OCI-LY7 (cell line): ENCODE measurements around the gene WDR37. TPM values are rescaled to one million over a fixed set of nuclear protein-coding genes. Genes with fewer than 3 reads are reported as not detected.

Source experiments
- BruUV-seq: library from RNA; stranded (reverse); fragments of 400-500 nt; replicated peaks from 2 replicates; lab custom pipeline; 2021; lab: Mats Ljungman, UMichigan
- CTCF ChIA-PET: fragments of 300-600 bp; sonication (Branson Sonifier 250); formaldehyde crosslinking; loops from one replicate; lab custom pipeline; 2022; ENCODE audit warnings: antibody characterized with exemption; ENCODE audit not compliant: unreplicated experiment; lab: Charles Lee
- POLR2A ChIA-PET: fragments of 300-600 bp; sonication (Branson Sonifier 250); formaldehyde crosslinking; loops from one replicate; lab custom pipeline; 2022; ENCODE audit warnings: antibody characterized with exemption; lab: Charles Lee
- DNase-seq: peaks from one replicate; pipeline ENCODE4 v3.0.0-alpha.2; 2015; ENCODE audit warnings: low spot score
- H2AFZ ChIP-seq: fragments of 200-600 bp; sonication (generic), shearing (Covaris generic); 2 replicates; pipeline ENCODE4 v1.6.1; 2014; ENCODE audit warnings: mild to moderate bottlenecking, antibody characterized with exemption, low read length, moderate library complexity
- H3K27ac ChIP-seq: fragments of 200-600 bp; sonication (generic); 2 replicates; pipeline ENCODE4 v1.5.1; 2014; ENCODE audit warnings: mixed run types, low read depth, mild to moderate bottlenecking, moderate library complexity, low read length, inconsistent platforms; ENCODE audit not compliant: poor library complexity, severe bottlenecking
- H3K36me3 ChIP-seq: fragments of 200-600 bp; sonication (generic); 2 replicates; pipeline ENCODE4 v1.6.1; 2014; ENCODE audit warnings: mild to moderate bottlenecking, antibody characterized with exemption, low read length, moderate library complexity, mixed read lengths; ENCODE audit not compliant: insufficient read depth
- H3K4me1 ChIP-seq: fragments of 200-600 bp; sonication (generic); 2 replicates; pipeline ENCODE4 v1.5.1; 2014; ENCODE audit warnings: mild to moderate bottlenecking, low read length; ENCODE audit not compliant: insufficient read depth, poor library complexity, severe bottlenecking
- H3K4me2 ChIP-seq: fragments of 200-600 bp; sonication (generic); 2 replicates; pipeline ENCODE4 v1.6.1; 2014; ENCODE audit warnings: mild to moderate bottlenecking, low read length
- H3K4me3 ChIP-seq: fragments of 200-600 bp; sonication (generic); 2 replicates; pipeline ENCODE4 v1.5.1; 2014; ENCODE audit warnings: mild to moderate bottlenecking, low read depth, low read length; ENCODE audit not compliant: poor library complexity, severe bottlenecking
- H3K79me2 ChIP-seq: fragments of 200-600 bp; sonication (generic); 2 replicates; pipeline ENCODE4 v1.6.1; 2016; ENCODE audit warnings: low read depth, mild to moderate bottlenecking, low read length, moderate library complexity, mixed read lengths; ENCODE audit not compliant: insufficient read depth
- H3K9me2 ChIP-seq: fragments of 200-600 bp; sonication (generic); 2 replicates; pipeline ENCODE4 v1.6.1; 2016; ENCODE audit warnings: mild to moderate bottlenecking, low read length, mixed read lengths; ENCODE audit not compliant: insufficient read depth
- H3K9me3 ChIP-seq: fragments of 200-600 bp; sonication (generic); 2 replicates; pipeline ENCODE4 v1.6.1; 2014; ENCODE audit warnings: mild to moderate bottlenecking, mixed run types, low read length, mixed read lengths
- H4K20me1 ChIP-seq: fragments of 200-600 bp; sonication (generic); 2 replicates; pipeline ENCODE4 v1.6.1; 2014; ENCODE audit warnings: mild to moderate bottlenecking, antibody characterized with exemption, low read length, moderate library complexity, mixed read lengths; ENCODE audit not compliant: insufficient read depth
- CTCF ChIP-seq: fragments of 200-600 bp; sonication (generic); conservative IDR thresholded peaks from 2 replicates; pipeline ENCODE4 v1.5.1; 2014; ENCODE audit warnings: mild to moderate bottlenecking, antibody characterized with exemption, low read length, moderate library complexity, mixed read lengths
- EZH2phosphoT487 ChIP-seq: fragments of 200-600 bp; sonication (generic); IDR thresholded peaks from 2 replicates; pipeline ENCODE4 v1.6.1; 2018; ENCODE audit warnings: low read depth, borderline replicate concordance, mild to moderate bottlenecking, mixed run types, antibody characterized with exemption, low read length, moderate library complexity, mixed read lengths
- intact Hi-C: fragments of 100-400 bp; cut with micrococcal nuclease; formaldehyde crosslinking; loops from one replicate; pipeline ENCODE4 v1.10.0; 2022; ENCODE audit not compliant: unreplicated experiment
- total RNA-seq, 2 experiments: library from RNA; depleted of rRNA in 1 of 2; stranded (reverse); fragments of >200 nt in 1 of 2; shearing (Covaris generic) in 1 of 2; gene quantifications; 2 replicates each; pipeline ENCODE4 v1.2.3, GENCODE V29; 2014 to 2022

Gene WDR37
- total RNA-seq, 2 experiments from 2014 or later, result 9.7 to 18.9 TPM

- TF ChIP-seq CTCF (no peak), EZH2phosphoT487 (no peak)
- peaks cover 56% of the 10 kb centered on the region; the same call in 1 of the 2 replicates for H3K36me3 ChIP-seq
Observed at GRCh38 chr10:1119501-1119900, 63.3 kb downstream of the WDR37 start.

GRCh38 chr10:1120306-1120705 lies 64.1 kb downstream of the WDR37 start:
- Histone ChIP-seq H4K20me1 (no peaks in the 10 kb centered on the region), H3K4me1 (peaks cover 6% of the 10 kb centered on the region), H3K27ac (no peak overlapping the region), H3K79me2 (no peaks in the 10 kb centered on the region), H3K9me2 (no peaks in the 10 kb centered on the region), H2AFZ (no peak overlapping the region), H3K36me3 (peaks cover 60% of the 10 kb centered on the region; the same call in 1 of the 2 replicates), H3K4me3 (no peak overlapping the region), H3K9me3 (no peaks in the 10 kb centered on the region), H3K4me2 (no peak overlapping the region)
- no TSS peak for BruUV-seq
- intact Hi-C loops, result no loop called here
- TF ChIP-seq CTCF, result no peak
- TF ChIP-seq EZH2phosphoT487, result no peak
- DNase-seq, result no peak
- ChIA-PET POLR2A (interaction anchor here (0.6 kb wide), 1 partner anchor 708 kb away, joined by 3 read pairs; no protein-coding TSS in a partner anchor), CTCF (no interaction called here)

More at GRCh38 chr10:1119501-1119900, 63.3 kb downstream of the WDR37 start:
- no peaks in the 10 kb centered on the region for H3K9me3 ChIP-seq
- intact Hi-C loops, result no loop called here
- no peak overlapping the region for H3K4me2 ChIP-seq
- H3K27ac ChIP-seq, result no peak overlapping the region
- POLR2A ChIA-PET, result no interaction called here
- no peak for DNase-seq
- no peak overlapping the region for H2AFZ ChIP-seq
- no peaks in the 10 kb centered on the region for H3K9me2 ChIP-seq
- peaks cover 7% of the 10 kb centered on the region for H3K4me1 ChIP-seq
- no peaks in the 10 kb centered on the region for H3K79me2 ChIP-seq
- no peak overlapping the region for H3K4me3 ChIP-seq
- no TSS peak for BruUV-seq
- CTCF ChIA-PET, result no interaction called here
- H4K20me1 ChIP-seq, result no peaks in the 10 kb centered on the region

GRCh38 chr10:1120801-1121211 lies 64.6 kb downstream of the WDR37 start:
- POLR2A ChIA-PET, result interaction anchor here (0.6 kb wide), 2 partner anchors 608 to 709 kb away, joined by 3 to 5 read pairs; no protein-coding TSS in a partner anchor
- no peak for DNase-seq
- Histone ChIP-seq H3K9me2 (no peaks in the 10 kb centered on the region), H4K20me1 (no peaks in the 10 kb centered on the region), H3K4me2 (no peak overlapping the region), H3K79me2 (no peaks in the 10 kb centered on the region), H3K9me3 (no peaks in the 10 kb centered on the region), H2AFZ (no peak overlapping the region), H3K27ac (no peak overlapping the region), H3K4me3 (no peak overlapping the region), H3K36me3 (peaks cover 64% of the 10 kb centered on the region; the same call in 1 of the 2 replicates), H3K4me1 (peaks cover under 1% of the 10 kb centered on the region)
- TF ChIP-seq CTCF (no peak), EZH2phosphoT487 (no peak)
- intact Hi-C loops, result no loop called here
- CTCF ChIA-PET, result no interaction called here
- no TSS peak for BruUV-seq
